Lower lobe of right lung (tissue), 2 donors: ENCODE measurements around the gene CRYGB. TPM values are rescaled to one million over a fixed set of nuclear protein-coding genes. Genes with fewer than 3 reads are reported as not detected.
A peak's percentile ranks its signal among the peaks of the same experiment; 100 is the strongest.

ENCODE experiments used
- ATAC-seq, 2 donors: fragments of 200-7000 bp; cut with Tn5 transposase; one replicate each; pipeline ENCODE4 v1.9.1; 2020 to 2022; ENCODE audit warnings: mild to moderate bottlenecking in 2 of 2, moderate library complexity in 2 of 2
- DNase-seq: peaks from one replicate; pipeline ENCODE4 v3.0.0-alpha.2; 2020
- H3K27ac ChIP-seq: fragments of 200-600 bp; one replicate; pipeline ENCODE4 v1.8.0; 2022
- H3K27me3 ChIP-seq: fragments of 200-600 bp; one replicate; pipeline ENCODE4 v1.8.0; 2022; ENCODE audit warnings: low read depth
- H3K36me3 ChIP-seq: fragments of 200-600 bp; one replicate; pipeline ENCODE4 v1.8.0; 2022; ENCODE audit warnings: mild to moderate bottlenecking
- H3K4me1 ChIP-seq: fragments of 200-600 bp; one replicate; pipeline ENCODE4 v1.8.0; 2022
- H3K4me3 ChIP-seq: fragments of 200-600 bp; one replicate; pipeline ENCODE4 v1.8.0; 2022; ENCODE audit warnings: mild to moderate bottlenecking
- H3K9me3 ChIP-seq: fragments of 200-600 bp; one replicate; pipeline ENCODE4 v1.8.0; 2022
- intact Hi-C: fragments of 100-400 bp; cut with DNase I; formaldehyde crosslinking; loops from one replicate; pipeline ENCODE4 v1.11.0; 2022
- total RNA-seq: library from RNA; stranded (reverse); fragmentation: NEBNext Ultra II Directional; extraction: Animal tissue kit (Norgen Biotek cat#: 25700); gene quantifications from one replicate; pipeline ENCODE4 v1.2.1, GENCODE V29; 2021
- TF ChIP-seq, protein P1 (sequence below): fragments of 200-600 bp; IDR thresholded peaks from one replicate; pipeline ENCODE4 v1.8.0; 2022; ENCODE audit warnings: antibody characterized with exemption, mild to moderate bottlenecking
- donor health status: DM: no; HTN: yes; CAD: no; lungs with severe emphysema.

Gene CRYGB
- total RNA-seq, 1 donor from 2014 or later = not detected

DNA sequence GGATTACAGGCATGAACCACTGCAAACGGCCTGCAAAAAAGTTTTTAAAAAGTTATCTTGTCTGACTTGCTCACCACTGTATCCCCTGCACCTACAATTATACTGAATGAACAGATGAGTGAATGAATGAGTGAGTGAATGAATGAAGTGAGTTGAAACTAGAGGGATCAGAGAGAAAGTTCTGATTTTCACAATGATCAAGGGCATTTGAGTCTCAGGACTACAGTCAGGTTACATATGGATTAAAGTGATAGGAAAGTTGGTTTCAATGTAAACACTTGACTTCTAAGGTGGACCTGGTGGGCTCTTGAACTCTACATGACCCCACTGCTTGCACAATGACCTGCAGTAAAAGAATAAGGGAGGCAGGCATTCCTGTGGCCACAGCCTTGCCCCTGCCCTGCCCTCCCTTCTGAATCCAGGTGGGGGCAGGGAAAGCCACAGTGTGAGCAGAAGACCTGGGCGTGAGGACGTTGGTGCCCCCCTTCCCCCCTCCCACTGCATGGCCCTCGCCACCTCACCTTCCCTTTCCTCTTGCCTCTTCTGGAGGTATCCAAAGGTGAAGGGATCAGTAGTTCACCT lies 33.2 kb upstream of the CRYGB start:
- H3K27me3 ChIP-seq = no peaks in the 10 kb centered on the region
- DNase-seq (peak; percentile 68), ATAC-seq (peak; percentile 69 to 84)
- H3K9me3 ChIP-seq = no peaks in the 10 kb centered on the region
- no peak overlapping the region for H3K27ac ChIP-seq
- TF ChIP-seq, protein P1, sequence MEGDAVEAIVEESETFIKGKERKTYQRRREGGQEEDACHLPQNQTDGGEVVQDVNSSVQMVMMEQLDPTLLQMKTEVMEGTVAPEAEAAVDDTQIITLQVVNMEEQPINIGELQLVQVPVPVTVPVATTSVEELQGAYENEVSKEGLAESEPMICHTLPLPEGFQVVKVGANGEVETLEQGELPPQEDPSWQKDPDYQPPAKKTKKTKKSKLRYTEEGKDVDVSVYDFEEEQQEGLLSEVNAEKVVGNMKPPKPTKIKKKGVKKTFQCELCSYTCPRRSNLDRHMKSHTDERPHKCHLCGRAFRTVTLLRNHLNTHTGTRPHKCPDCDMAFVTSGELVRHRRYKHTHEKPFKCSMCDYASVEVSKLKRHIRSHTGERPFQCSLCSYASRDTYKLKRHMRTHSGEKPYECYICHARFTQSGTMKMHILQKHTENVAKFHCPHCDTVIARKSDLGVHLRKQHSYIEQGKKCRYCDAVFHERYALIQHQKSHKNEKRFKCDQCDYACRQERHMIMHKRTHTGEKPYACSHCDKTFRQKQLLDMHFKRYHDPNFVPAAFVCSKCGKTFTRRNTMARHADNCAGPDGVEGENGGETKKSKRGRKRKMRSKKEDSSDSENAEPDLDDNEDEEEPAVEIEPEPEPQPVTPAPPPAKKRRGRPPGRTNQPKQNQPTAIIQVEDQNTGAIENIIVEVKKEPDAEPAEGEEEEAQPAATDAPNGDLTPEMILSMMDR = no peak
- no peaks in the 10 kb centered on the region for H3K36me3 ChIP-seq
- H3K4me1 ChIP-seq = peaks cover 9% of the 10 kb centered on the region
- intact Hi-C loops = no loop called here
- no peak overlapping the region for H3K4me3 ChIP-seq

DNA sequence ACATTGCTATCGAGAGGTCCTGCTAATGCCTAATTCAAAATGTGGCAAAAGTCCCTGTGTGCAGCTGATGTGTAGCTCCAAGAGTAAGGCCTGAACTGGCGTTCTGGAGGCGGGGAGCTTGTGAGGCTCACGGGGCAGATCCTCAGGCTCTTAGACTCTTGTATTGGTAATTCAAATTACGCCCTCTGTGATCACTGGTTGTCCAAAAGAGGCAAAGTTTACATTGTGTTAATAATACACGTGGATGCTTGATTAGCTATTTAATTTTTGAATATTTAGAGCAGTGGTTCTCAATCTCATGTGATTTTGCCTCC lies 29.8 kb upstream of the CRYGB start:
- ATAC-seq (no peak), DNase-seq (no peak)
- H3K36me3 ChIP-seq = no peaks in the 10 kb centered on the region
- TF ChIP-seq, protein P1 = no peak
- H3K27me3 ChIP-seq = no peaks in the 10 kb centered on the region
- peaks cover 9% of the 10 kb centered on the region for H3K4me1 ChIP-seq
- intact Hi-C loops = no loop called here
- no peak overlapping the region for H3K4me3 ChIP-seq
- H3K9me3 ChIP-seq = no peaks in the 10 kb centered on the region
- no peak overlapping the region for H3K27ac ChIP-seq

DNA sequence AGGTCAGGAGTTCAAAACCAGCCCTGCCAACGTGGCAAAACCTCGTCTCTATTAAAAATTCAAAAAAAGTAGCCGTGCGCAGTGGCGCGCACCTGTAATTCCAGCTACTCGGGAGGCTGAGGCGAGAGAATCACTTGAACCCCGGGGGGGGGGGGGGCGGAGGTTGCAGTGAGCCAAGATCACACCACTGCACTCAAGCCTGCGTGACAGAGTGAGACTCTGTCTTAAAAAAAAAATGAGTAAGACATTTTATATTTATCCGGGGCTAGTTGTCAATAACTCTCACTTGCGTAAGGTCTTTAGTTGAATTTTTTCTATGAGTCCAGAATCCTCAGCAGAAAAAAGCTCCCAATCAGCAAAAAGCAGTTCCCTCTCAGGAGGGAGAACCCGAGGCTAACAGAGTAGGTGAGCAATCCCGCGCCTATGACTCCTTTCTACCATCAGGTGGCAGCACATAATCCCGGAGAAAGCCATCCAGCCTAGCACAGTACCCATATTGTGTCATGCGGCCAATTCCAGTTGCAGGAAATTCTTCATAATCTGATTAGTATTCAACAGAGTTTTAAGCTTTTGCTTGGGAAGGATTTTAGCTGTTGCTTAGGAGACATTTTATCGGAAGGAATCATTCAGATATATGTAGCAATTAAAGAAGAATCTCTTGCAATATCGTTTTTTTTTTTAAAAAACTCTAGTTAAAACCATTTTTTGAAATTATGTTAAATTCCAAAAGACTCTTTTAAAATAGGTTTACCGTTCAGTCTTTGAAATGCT lies 29.3 kb upstream of the CRYGB start:
- H3K9me3 ChIP-seq = no peaks in the 10 kb centered on the region
- intact Hi-C loops = no loop called here
- ATAC-seq (peak; percentile 94), DNase-seq (peak; percentile 72)
- no peak overlapping the region for H3K4me3 ChIP-seq
- H3K4me1 ChIP-seq = peaks cover 9% of the 10 kb centered on the region
- TF ChIP-seq, protein P1 = peak; percentile 87
- H3K36me3 ChIP-seq = no peaks in the 10 kb centered on the region
- no peak overlapping the region for H3K27ac ChIP-seq
- H3K27me3 ChIP-seq = no peaks in the 10 kb centered on the region

DNA sequence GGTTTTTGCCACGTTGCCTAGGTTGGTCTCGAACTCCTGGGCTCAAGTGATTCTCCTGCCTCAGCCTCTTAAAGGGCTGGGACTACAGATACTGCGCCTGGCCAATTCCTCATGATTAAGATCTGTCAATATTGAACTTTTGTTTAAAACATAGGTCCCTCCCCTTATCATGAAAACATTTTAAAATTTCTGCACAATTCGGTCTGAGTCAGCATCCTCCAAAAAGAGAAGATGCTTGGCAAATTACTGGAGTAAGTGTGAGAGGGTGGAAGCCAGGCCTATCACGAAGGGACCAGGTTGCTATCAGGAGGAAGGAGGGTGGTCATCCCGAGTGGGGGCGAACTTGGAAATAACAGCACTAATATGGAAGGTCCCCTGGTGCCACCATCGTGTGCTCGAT lies 28.2 kb upstream of the CRYGB start:
- ATAC-seq = no peak
- intact Hi-C loops = no loop called here
- H3K4me1 ChIP-seq = peaks cover 9% of the 10 kb centered on the region

DNA sequence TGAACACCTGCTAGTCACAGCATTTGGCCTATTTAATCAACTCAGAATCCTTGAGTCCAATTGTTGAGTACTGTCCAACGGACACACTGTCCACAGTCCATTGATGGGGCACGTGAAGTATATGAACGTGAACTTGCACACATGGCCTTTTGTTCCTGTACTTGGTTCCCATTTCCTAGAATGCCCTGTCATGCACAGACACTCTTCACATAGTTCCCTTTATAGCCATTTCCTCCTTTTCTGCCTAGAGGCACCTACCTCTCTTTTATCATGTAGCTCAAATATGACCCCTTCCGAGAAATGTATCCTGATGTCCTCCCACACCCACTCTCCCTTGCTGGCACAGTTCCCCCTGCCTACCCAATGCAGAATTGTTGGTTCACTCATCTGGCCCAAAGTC lies 26.2 kb upstream of the CRYGB start:
- Histone ChIP-seq H3K27me3 (no peaks in the 10 kb centered on the region), H3K4me3 (no peak overlapping the region), H3K4me1 (peaks cover 9% of the 10 kb centered on the region), H3K27ac (no peak overlapping the region), H3K36me3 (no peaks in the 10 kb centered on the region), H3K9me3 (no peaks in the 10 kb centered on the region)
- intact Hi-C loops = no loop called here
- TF ChIP-seq, protein P1 = no peak
- ATAC-seq (peak; percentile 63 to 88), DNase-seq (no peak)

More for the DNA sequence above, 28.2 kb upstream of the CRYGB start:
- H3K27ac ChIP-seq = no peak overlapping the region
- DNase-seq = no peak
- no peaks in the 10 kb centered on the region for H3K27me3 ChIP-seq
- no peak overlapping the region for H3K4me3 ChIP-seq
- TF ChIP-seq, protein P1 = no peak
- no peaks in the 10 kb centered on the region for H3K9me3 ChIP-seq
- H3K36me3 ChIP-seq = no peaks in the 10 kb centered on the region
